ENCODE results near the gene SCNN1A.
"Not testable (repeated sequence)": the region's sequence is repeated elsewhere in the genome, so short reads cannot be mapped to it uniquely, and the experiment has no call there.

Gene SCNN1A

GRCh38 chr12:6338955-6339354 lies 36.4 kb downstream of the SCNN1A start:
- no peaks in the 10 kb centered on the region for H3K27me3 ChIP-seq (ENCODE audit: low read length)
- no peak overlapping the region for H3K4me2 ChIP-seq (ENCODE audit: low read depth, low read length, poor library complexity, severe bottlenecking)
- no peak overlapping the region for H3K4me3 ChIP-seq (ENCODE audit: insufficient read depth, low read length, poor library complexity, severe bottlenecking)
- H3K36me3 ChIP-seq (ENCODE audit: low read length), result no peaks in the 10 kb centered on the region
- no peaks in the 10 kb centered on the region for H3K9me2 ChIP-seq (replicated peaks; ENCODE audit: insufficient read depth, low read length)
- no peak for TF ChIP-seq EZH2phosphoT487 (conservative IDR thresholded peaks at IDR 0.05; ENCODE audit: low read length)
- TF ChIP-seq, protein P1, sequence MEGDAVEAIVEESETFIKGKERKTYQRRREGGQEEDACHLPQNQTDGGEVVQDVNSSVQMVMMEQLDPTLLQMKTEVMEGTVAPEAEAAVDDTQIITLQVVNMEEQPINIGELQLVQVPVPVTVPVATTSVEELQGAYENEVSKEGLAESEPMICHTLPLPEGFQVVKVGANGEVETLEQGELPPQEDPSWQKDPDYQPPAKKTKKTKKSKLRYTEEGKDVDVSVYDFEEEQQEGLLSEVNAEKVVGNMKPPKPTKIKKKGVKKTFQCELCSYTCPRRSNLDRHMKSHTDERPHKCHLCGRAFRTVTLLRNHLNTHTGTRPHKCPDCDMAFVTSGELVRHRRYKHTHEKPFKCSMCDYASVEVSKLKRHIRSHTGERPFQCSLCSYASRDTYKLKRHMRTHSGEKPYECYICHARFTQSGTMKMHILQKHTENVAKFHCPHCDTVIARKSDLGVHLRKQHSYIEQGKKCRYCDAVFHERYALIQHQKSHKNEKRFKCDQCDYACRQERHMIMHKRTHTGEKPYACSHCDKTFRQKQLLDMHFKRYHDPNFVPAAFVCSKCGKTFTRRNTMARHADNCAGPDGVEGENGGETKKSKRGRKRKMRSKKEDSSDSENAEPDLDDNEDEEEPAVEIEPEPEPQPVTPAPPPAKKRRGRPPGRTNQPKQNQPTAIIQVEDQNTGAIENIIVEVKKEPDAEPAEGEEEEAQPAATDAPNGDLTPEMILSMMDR (IDR thresholded peaks at IDR 0.05; ENCODE audit: insufficient read depth, low read length, poor library complexity, severe bottlenecking), result no peak
- H2AFZ ChIP-seq (ENCODE audit: low read depth, low read length, severe bottlenecking), result no peak overlapping the region
- no peaks in the 10 kb centered on the region for H3F3A ChIP-seq (ENCODE audit: insufficient read depth)
- no peaks in the 10 kb centered on the region for H4K20me1 ChIP-seq (ENCODE audit: low read depth, low read length)
- no peak overlapping the region for H3K9ac ChIP-seq (ENCODE audit: low read length)
- no peaks in the 10 kb centered on the region for H3K9me3 ChIP-seq (ENCODE audit: insufficient read depth, low read length)
- H3K79me2 ChIP-seq (ENCODE audit: insufficient read depth, low read length), result no peaks in the 10 kb centered on the region
- H3K27ac ChIP-seq (ENCODE audit: low read depth, low read length), result no peak overlapping the region

DNA sequence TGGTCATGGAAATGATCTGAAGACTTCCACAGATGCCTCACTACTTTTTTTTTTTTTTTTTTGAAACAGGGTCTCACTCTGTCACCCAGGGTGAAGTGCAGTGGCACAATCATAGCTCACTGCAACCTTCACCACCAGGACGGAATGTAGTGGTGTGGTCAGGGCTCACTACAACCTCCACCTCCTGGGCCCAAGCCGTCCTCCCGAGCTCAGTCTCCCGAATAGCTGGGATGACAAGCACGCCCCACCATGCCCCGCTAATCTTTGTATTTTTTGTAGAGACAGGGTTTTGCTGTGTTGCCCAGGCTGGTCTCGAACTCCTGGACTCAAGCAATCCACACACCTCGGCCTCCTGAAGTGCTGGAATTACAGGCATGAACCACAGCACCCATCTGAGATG lies 36.8 kb downstream of the SCNN1A start:
- H3K79me2 ChIP-seq (ENCODE audit: insufficient read depth, low read length); H3K27ac ChIP-seq (ENCODE audit: low read depth, low read length): not testable (repeated sequence)

DNA sequence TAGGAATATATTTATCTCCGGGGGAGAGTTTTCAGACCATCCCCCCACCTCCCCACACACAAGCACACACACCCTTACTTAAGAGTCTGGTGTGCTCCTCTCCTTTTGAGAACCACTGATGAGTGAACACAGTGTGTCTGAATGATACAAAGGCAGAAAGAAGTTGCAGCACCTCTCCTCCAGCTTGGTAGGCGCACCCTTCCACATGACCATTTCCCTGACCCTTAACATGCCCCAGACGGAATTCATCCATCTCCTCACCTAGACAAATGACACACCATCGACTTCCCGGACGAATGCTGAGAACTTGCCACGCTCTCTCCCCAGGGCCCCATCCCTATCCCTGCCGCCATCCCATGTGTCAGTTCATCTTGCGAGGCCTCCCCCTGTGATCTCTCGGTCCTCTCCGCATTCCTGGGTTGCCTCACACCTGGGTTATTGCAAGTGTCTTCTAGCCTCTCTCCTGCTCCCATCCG lies 37.4 kb downstream of the SCNN1A start:
- H2AFZ ChIP-seq (ENCODE audit: low read depth, low read length, severe bottlenecking), result no peak overlapping the region
- H3K9me3 ChIP-seq (ENCODE audit: insufficient read depth, low read length), result no peaks in the 10 kb centered on the region
- H3F3A ChIP-seq (ENCODE audit: insufficient read depth), result no peaks in the 10 kb centered on the region
- no peaks in the 10 kb centered on the region for H3K79me2 ChIP-seq (ENCODE audit: insufficient read depth, low read length)
- H3K4me2 ChIP-seq (ENCODE audit: low read depth, low read length, poor library complexity, severe bottlenecking), result no peak overlapping the region
- H3K27me3 ChIP-seq (ENCODE audit: low read length), result no peaks in the 10 kb centered on the region
- H3K9ac ChIP-seq (ENCODE audit: low read length), result no peak overlapping the region
- H3K4me3 ChIP-seq (ENCODE audit: insufficient read depth, low read length, poor library complexity, severe bottlenecking), result no peak overlapping the region
- no peaks in the 10 kb centered on the region for H4K20me1 ChIP-seq (ENCODE audit: low read depth, low read length)
- TF ChIP-seq EZH2phosphoT487 (conservative IDR thresholded peaks at IDR 0.05; ENCODE audit: low read length), result no peak
- TF ChIP-seq, protein P1 (IDR thresholded peaks at IDR 0.05; ENCODE audit: insufficient read depth, low read length, poor library complexity, severe bottlenecking), result no peak
- H3K36me3 ChIP-seq (ENCODE audit: low read length), result no peaks in the 10 kb centered on the region
- no peaks in the 10 kb centered on the region for H3K9me2 ChIP-seq (replicated peaks; ENCODE audit: insufficient read depth, low read length)
- H3K27ac ChIP-seq (ENCODE audit: low read depth, low read length), result no peak overlapping the region

More for the DNA sequence above, 36.8 kb downstream of the SCNN1A start:
- H3K9me3 ChIP-seq (ENCODE audit: insufficient read depth, low read length); H3K4me3 ChIP-seq (ENCODE audit: insufficient read depth, low read length, poor library complexity, severe bottlenecking); H3K4me2 ChIP-seq (ENCODE audit: low read depth, low read length, poor library complexity, severe bottlenecking); H3K9ac ChIP-seq (ENCODE audit: low read length); H3K27me3 ChIP-seq (ENCODE audit: low read length); H3K9me2 ChIP-seq (replicated peaks; ENCODE audit: insufficient read depth, low read length); H3F3A ChIP-seq (ENCODE audit: insufficient read depth); H4K20me1 ChIP-seq (ENCODE audit: low read depth, low read length); H2AFZ ChIP-seq (ENCODE audit: low read depth, low read length, severe bottlenecking); H3K36me3 ChIP-seq (ENCODE audit: low read length): not testable (repeated sequence)

DNA sequence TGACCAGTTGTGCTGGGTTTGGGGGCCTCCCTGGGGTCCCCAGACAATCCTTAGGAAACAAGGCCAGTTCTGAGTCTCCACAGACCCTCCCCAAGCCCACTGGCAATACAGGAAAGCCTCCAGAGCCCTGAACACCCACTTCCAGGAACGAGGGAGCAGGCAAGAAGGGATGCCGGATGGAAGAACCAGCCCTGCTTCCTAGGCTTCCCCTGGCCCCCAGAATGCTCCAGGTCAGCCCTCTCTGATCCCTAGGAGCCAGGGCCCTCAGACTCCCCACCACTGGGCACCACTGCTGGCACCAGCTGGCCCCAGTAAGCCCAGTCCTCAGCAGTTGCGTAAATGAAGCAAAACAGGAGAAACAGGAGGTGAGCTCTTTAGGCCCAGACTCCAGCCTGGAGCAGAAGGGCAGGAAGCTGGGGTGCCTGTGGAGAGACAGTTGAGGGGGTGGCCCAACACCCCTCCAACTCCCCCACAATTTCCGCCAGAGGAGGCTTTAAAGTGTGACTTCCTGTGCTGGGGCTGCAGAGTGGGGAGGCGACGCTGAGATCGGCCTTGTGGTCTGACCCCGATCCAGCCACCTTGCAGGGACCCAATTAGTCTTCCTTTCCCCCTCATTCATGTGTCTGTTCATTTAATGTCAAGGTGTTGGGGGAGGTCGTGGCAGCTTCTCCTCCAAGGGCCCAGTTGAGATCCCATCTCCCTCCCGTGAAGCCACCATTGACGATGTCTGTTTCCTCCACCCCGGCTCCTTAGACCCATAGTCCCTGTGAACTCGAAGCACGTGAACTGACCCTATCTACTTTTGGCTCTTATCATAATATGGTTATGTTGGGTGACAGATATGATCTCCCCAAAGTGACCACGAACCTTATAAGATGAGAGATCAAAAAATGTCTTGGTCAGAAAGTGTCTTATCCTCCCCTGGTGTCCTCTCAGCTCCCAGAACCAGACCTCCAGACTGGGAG lies 38.2 kb downstream of the SCNN1A start:
- Histone ChIP-seq H3K9me2 (replicated peaks; ENCODE audit: insufficient read depth, low read length) (no peaks in the 10 kb centered on the region), H3K36me3 (ENCODE audit: low read length) (no peaks in the 10 kb centered on the region), H2AFZ (ENCODE audit: low read depth, low read length, severe bottlenecking) (no peak overlapping the region), H3K9me3 (ENCODE audit: insufficient read depth, low read length) (no peaks in the 10 kb centered on the region), H3K27ac (ENCODE audit: low read depth, low read length) (no peak overlapping the region), H3K4me2 (ENCODE audit: low read depth, low read length, poor library complexity, severe bottlenecking) (no peak overlapping the region), H3F3A (ENCODE audit: insufficient read depth) (no peaks in the 10 kb centered on the region), H3K79me2 (ENCODE audit: insufficient read depth, low read length) (no peaks in the 10 kb centered on the region), H3K4me3 (ENCODE audit: insufficient read depth, low read length, poor library complexity, severe bottlenecking) (no peak overlapping the region), H4K20me1 (ENCODE audit: low read depth, low read length) (no peaks in the 10 kb centered on the region), H3K27me3 (ENCODE audit: low read length) (no peaks in the 10 kb centered on the region), H3K9ac (ENCODE audit: low read length) (no peak overlapping the region)
- TF ChIP-seq EZH2phosphoT487 (conservative IDR thresholded peaks at IDR 0.05; ENCODE audit: low read length), result no peak
- TF ChIP-seq, protein P1 (IDR thresholded peaks at IDR 0.05; ENCODE audit: insufficient read depth, low read length, poor library complexity, severe bottlenecking), result no peak
